ENCODE results near the gene CHRNE.
A peak's percentile ranks its signal among the peaks of the same experiment; 100 is the strongest.

Gene CHRNE

GRCh38 chr17:4903051-4903818, at the start of gene CHRNE:
Gene CHRNE, minus strand, starts transcription at chr17:4903098. Its CDS starts 35 bp downstream, at chr17:4903063.
- TF ChIP-seq ZNF274 (IDR thresholded peaks at IDR 0.05; ENCODE audit: low read depth, low read length), result no peak
- no peak within 1 kb of the TSS for H3K4me3 ChIP-seq (ENCODE audit: low read length)

GRCh38 chr17:4951486-4951885, 48.6 kb upstream of the CHRNE start:
- no peak for TF ChIP-seq ZNF274 (IDR thresholded peaks at IDR 0.05; ENCODE audit: low read depth, low read length)
- H3K4me3 ChIP-seq (ENCODE audit: low read length), result no peak overlapping the region

- TF ChIP-seq ZNF274 (IDR thresholded peaks at IDR 0.05; ENCODE audit: low read depth, low read length), result no peak
- peak within 1 kb of the TSS; percentile 58; the same call in 1 of the 2 replicates for H3K4me3 ChIP-seq (ENCODE audit: low read length)
Measured at GRCh38 chr17:4950746-4951204, 47.9 kb upstream of the CHRNE start, which contains the start of gene ENO3. Gene ENO3, plus strand, starts transcription at chr17:4951119. Its CDS starts 711 bp downstream, at chr17:4951830.

GRCh38 chr17:4950075-4950745, 47.3 kb upstream of the CHRNE start:
- H3K4me3 ChIP-seq (ENCODE audit: low read length), result peak overlapping the region; percentile 58; the same call in 1 of the 2 replicates
- no peak for TF ChIP-seq ZNF274 (IDR thresholded peaks at IDR 0.05; ENCODE audit: low read depth, low read length)

- peak overlapping the region; percentile 68 for H3K4me3 ChIP-seq (ENCODE audit: low read length)
- TF ChIP-seq ZNF274 (IDR thresholded peaks at IDR 0.05; ENCODE audit: low read depth, low read length), result no peak
Measured at GRCh38 chr17:4949321-4950074, 46.6 kb upstream of the CHRNE start.

- peak overlapping the region; percentile 68 for H3K4me3 ChIP-seq (ENCODE audit: low read length)
- no peak for TF ChIP-seq ZNF274 (IDR thresholded peaks at IDR 0.05; ENCODE audit: low read depth, low read length)
Measured at GRCh38 chr17:4948931-4949320, 46.0 kb upstream of the CHRNE start.

- peak within 1 kb of the TSS; percentile 95 for H3K4me3 ChIP-seq (ENCODE audit: low read length)
- TF ChIP-seq ZNF274 (IDR thresholded peaks at IDR 0.05; ENCODE audit: low read depth, low read length), result no peak
Measured at GRCh38 chr17:4948166-4948930, 45.5 kb upstream of the CHRNE start, which contains the start of gene PFN1. Gene PFN1, minus strand, starts transcription at chr17:4948530. Its CDS starts 136 bp downstream, at chr17:4948394.

- peak overlapping the region; percentile 95 for H3K4me3 ChIP-seq (ENCODE audit: low read length)
- no peak for TF ChIP-seq ZNF274 (IDR thresholded peaks at IDR 0.05; ENCODE audit: low read depth, low read length)
Measured at GRCh38 chr17:4947411-4948165, 44.7 kb upstream of the CHRNE start.

GRCh38 chr17:4947010-4947410, 44.1 kb upstream of the CHRNE start:
- TF ChIP-seq ZNF274 (IDR thresholded peaks at IDR 0.05; ENCODE audit: low read depth, low read length), result no peak
- peak overlapping the region; percentile 95 for H3K4me3 ChIP-seq (ENCODE audit: low read length)

- peak overlapping the region; percentile 95 for H3K4me3 ChIP-seq (ENCODE audit: low read length)
- TF ChIP-seq ZNF274 (IDR thresholded peaks at IDR 0.05; ENCODE audit: low read depth, low read length), result no peak
Measured at GRCh38 chr17:4946312-4946976, 43.5 kb upstream of the CHRNE start.

GRCh38 chr17:4945944-4946280, 43.0 kb upstream of the CHRNE start:
- peak overlapping the region; percentile 95 for H3K4me3 ChIP-seq (ENCODE audit: low read length)
- no peak for TF ChIP-seq ZNF274 (IDR thresholded peaks at IDR 0.05; ENCODE audit: low read depth, low read length)

- TF ChIP-seq ZNF274 (IDR thresholded peaks at IDR 0.05; ENCODE audit: low read depth, low read length), result no peak
- peak overlapping the region; percentile 95 for H3K4me3 ChIP-seq (ENCODE audit: low read length)
Measured at GRCh38 chr17:4945176-4945943, 42.5 kb upstream of the CHRNE start.
